Activated T-helper 2 cell treated with anti-CD3 and anti-CD28 coated beads, Interferon-gamma antibody, Interleukin-2, Interleukin-4, amounts not matched to agents 10 μg/mL and 5 μg/mL and 100 μg/mL, durations not matched to agents 14 hours and 24 hours and 36 hours (primary cell): ENCODE results near the gene WDR59. TPM values are rescaled to one million over a fixed set of nuclear protein-coding genes. Genes with fewer than 3 reads are reported as not detected.

Experiments used
- DNase-seq: peaks from one replicate; pipeline ENCODE4 v3.0.0; 2021; ENCODE audit warnings: low spot score
- H3K27ac Mint-ChIP-seq: one replicate; pipeline ENCODE4 v1.8.0; 2021; ENCODE audit warnings: mixed read lengths
- H3K27me3 Mint-ChIP-seq: one replicate; pipeline ENCODE4 v1.8.0; 2021; ENCODE audit warnings: low read depth, mixed read lengths
- H3K36me3 Mint-ChIP-seq: one replicate; pipeline ENCODE4 v1.8.0; 2021; ENCODE audit warnings: low read depth, mixed read lengths
- H3K4me1 Mint-ChIP-seq: one replicate; pipeline ENCODE4 v1.8.0; 2021; ENCODE audit warnings: low read depth, mixed read lengths
- H3K4me3 Mint-ChIP-seq: one replicate; pipeline ENCODE4 v1.8.0; 2021; ENCODE audit warnings: low read depth, mild to moderate bottlenecking, moderate library complexity, mixed read lengths
- H3K9me3 Mint-ChIP-seq: one replicate; pipeline ENCODE4 v1.8.0; 2021; ENCODE audit warnings: mixed read lengths
- intact Hi-C: fragments of 100-400 bp; cut with micrococcal nuclease; formaldehyde crosslinking; loops from one replicate; pipeline ENCODE4 v1.15.1; 2023
- total RNA-seq: library from RNA; stranded (reverse); gene quantifications from 2 replicates; pipeline ENCODE4 v1.2.3, GENCODE V29; 2022

Gene WDR59
- total RNA-seq, 1 donor from 2014 or later: 83.9 TPM

DNA sequence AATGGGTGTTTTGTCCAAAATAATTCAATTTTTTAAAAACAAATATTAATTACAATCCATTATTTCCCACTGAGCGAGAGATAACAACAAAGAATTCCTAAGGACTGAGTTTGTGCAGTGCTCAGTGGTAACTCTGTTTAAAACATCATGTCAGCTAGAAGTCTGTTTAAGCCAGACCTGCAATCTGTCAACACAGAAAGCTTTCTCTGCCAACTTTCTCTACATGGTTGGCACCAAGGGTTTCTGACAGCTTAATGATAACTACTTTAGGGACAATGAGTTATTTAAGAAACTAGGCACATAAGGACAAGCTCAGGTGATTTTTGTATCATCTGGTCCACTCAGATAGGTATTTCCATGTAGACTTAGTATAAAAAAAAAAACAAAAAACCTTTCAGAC is 81.8 kb downstream of the WDR59 start:
- DNase-seq: no peak

GRCh38 chr16:74902161-74902560 is 82.8 kb downstream of the WDR59 start:
- DNase-seq: no peak
- no peak overlapping the region for H3K27ac Mint-ChIP-seq

More for the DNA sequence above, 81.8 kb downstream of the WDR59 start:
- no peaks in the 10 kb centered on the region for H3K27me3 Mint-ChIP-seq
- no peak overlapping the region for H3K27ac Mint-ChIP-seq
- intact Hi-C loops: no loop called here
- H3K9me3 Mint-ChIP-seq: no peaks in the 10 kb centered on the region
- H3K4me3 Mint-ChIP-seq: no peak overlapping the region
- H3K36me3 Mint-ChIP-seq: peaks cover 59% of the 10 kb centered on the region
- no peaks in the 10 kb centered on the region for H3K4me1 Mint-ChIP-seq

DNA sequence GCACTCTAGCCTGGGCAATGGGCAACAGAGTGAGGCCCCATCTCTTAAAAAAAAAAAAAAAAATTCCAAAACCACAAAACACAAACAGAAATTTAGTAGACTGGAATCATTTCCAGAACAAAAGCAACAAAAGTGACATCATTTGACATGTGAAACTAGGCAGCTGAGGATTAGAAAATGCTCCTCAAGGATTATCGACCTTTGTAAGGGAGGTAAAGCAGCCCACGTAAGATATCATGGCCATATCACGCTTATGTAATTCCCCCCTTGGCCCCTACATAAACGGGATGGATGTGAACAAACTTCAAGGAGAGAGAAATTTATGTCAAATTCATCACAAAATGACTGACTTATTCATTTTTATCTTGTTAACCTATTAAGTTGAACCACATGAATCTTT is 83.3 kb downstream of the WDR59 start:
- Mint-ChIP-seq H3K27ac (no peak overlapping the region), H3K4me1 (no peaks in the 10 kb centered on the region), H3K9me3 (no peaks in the 10 kb centered on the region), H3K27me3 (no peaks in the 10 kb centered on the region), H3K36me3 (peaks cover 51% of the 10 kb centered on the region), H3K4me3 (no peak overlapping the region)
- intact Hi-C loops: no loop called here
- no peak for DNase-seq

More at GRCh38 chr16:74902161-74902560, 82.8 kb downstream of the WDR59 start:
- Mint-ChIP-seq H3K4me1 (no peaks in the 10 kb centered on the region), H3K4me3 (no peak overlapping the region), H3K27me3 (no peaks in the 10 kb centered on the region), H3K36me3 (peaks cover 51% of the 10 kb centered on the region), H3K9me3 (no peaks in the 10 kb centered on the region)
- intact Hi-C loops: no loop called here

DNA sequence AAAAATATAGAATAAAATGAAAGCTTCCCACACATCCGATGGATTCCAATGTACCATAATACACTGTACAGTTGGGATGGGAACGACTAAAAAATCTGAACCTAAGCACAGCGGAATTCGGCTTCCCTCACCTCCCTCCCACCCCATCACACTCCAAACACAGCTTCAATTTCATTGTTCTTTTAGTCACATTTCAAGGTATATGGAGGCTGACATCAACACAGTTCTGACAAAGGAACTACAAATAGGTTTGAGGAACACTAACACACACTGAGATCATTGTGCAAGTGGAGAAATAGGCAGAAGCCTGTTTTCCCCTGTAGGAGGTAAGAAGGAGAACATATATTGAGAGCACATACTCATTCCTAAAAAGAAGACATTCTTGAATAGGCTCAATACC is 85.1 kb downstream of the WDR59 start:
- intact Hi-C loops: no loop called here
- H3K36me3 Mint-ChIP-seq: peaks cover 48% of the 10 kb centered on the region
- H3K27me3 Mint-ChIP-seq: no peaks in the 10 kb centered on the region
- DNase-seq: no peak
- H3K4me3 Mint-ChIP-seq: no peak overlapping the region
- no peaks in the 10 kb centered on the region for H3K9me3 Mint-ChIP-seq
- no peak overlapping the region for H3K27ac Mint-ChIP-seq
- H3K4me1 Mint-ChIP-seq: no peaks in the 10 kb centered on the region

DNA sequence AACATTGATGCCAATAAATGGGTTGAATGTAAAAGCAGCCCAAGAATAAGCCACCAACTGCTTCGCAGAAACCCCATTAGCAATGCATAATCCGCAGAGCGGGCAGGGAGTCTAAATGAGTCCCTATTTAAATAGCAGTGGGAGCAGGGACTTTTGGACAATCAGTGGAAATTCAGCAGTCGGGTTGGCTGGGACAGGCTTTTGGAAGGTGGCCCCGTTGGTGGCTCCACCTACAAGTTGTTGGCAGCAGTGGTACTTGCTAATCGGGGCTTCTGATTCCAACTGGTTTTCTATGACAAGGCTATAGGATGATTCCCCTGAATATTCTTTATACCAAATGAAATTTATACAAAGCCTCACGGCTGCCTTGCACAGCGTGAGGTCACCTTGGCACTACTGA is 86.3 kb downstream of the WDR59 start:
- DNase-seq: no peak
- peaks cover 46% of the 10 kb centered on the region for H3K36me3 Mint-ChIP-seq
- no peaks in the 10 kb centered on the region for H3K27me3 Mint-ChIP-seq
- no peak overlapping the region for H3K27ac Mint-ChIP-seq
- intact Hi-C loops: no loop called here
- H3K4me1 Mint-ChIP-seq: no peaks in the 10 kb centered on the region
- no peak overlapping the region for H3K4me3 Mint-ChIP-seq
- no peaks in the 10 kb centered on the region for H3K9me3 Mint-ChIP-seq

GRCh38 chr16:74896389-74897370 is 88.2 kb downstream of the WDR59 start:
- intact Hi-C loops: no loop called here
- no peaks in the 10 kb centered on the region for H3K4me1 Mint-ChIP-seq
- no peak overlapping the region for H3K27ac Mint-ChIP-seq
- H3K27me3 Mint-ChIP-seq: no peaks in the 10 kb centered on the region
- peaks cover 48% of the 10 kb centered on the region for H3K36me3 Mint-ChIP-seq
- no peaks in the 10 kb centered on the region for H3K9me3 Mint-ChIP-seq
- no peak overlapping the region for H3K4me3 Mint-ChIP-seq
- no peak for DNase-seq

DNA sequence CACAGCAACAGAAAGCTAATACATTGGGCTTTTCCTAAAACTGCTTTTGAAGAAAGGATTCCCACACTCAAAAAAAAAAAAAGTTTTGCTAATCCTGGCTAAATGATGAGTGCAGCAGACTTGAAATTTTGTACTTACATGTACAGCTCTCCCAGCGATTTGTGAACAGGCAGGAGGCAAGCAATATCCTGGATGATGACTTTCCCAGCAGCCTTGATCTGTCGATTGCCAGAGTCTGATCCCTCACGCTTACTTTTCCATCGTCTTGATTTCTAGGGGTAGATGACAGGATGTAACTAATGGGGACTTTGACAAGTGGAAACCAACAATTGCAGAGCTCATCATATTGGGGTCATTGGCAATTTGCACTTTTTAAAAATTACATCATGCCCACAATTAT is 91.4 kb downstream of the WDR59 start:
- Mint-ChIP-seq H3K4me3 (no peak overlapping the region), H3K4me1 (peaks cover 1% of the 10 kb centered on the region), H3K36me3 (peaks cover 47% of the 10 kb centered on the region), H3K9me3 (no peaks in the 10 kb centered on the region), H3K27me3 (no peaks in the 10 kb centered on the region), H3K27ac (no peak overlapping the region)
- DNase-seq: no peak
- intact Hi-C loops: no loop called here

- intact Hi-C loops: no loop called here
- H3K27me3 Mint-ChIP-seq: no peaks in the 10 kb centered on the region
- H3K4me3 Mint-ChIP-seq: no peak overlapping the region
- H3K9me3 Mint-ChIP-seq: no peaks in the 10 kb centered on the region
- H3K4me1 Mint-ChIP-seq: peaks cover 1% of the 10 kb centered on the region
- H3K27ac Mint-ChIP-seq: no peak overlapping the region
- no peak for DNase-seq
- peaks cover 51% of the 10 kb centered on the region for H3K36me3 Mint-ChIP-seq
These were observed 92.1 kb downstream of the WDR59 start for GRCh38 chr16:74892574-74893461.

GRCh38 chr16:74888888-74889287 is 96.0 kb downstream of the WDR59 start:
- Mint-ChIP-seq H3K4me3 (no peak overlapping the region), H3K9me3 (no peaks in the 10 kb centered on the region), H3K4me1 (peaks cover 1% of the 10 kb centered on the region), H3K36me3 (peaks cover 64% of the 10 kb centered on the region), H3K27ac (no peak overlapping the region), H3K27me3 (no peaks in the 10 kb centered on the region)
- no peak for DNase-seq
- intact Hi-C loops: no loop called here

GRCh38 chr16:74888232-74888862 is 96.6 kb downstream of the WDR59 start:
- DNase-seq: no peak
- no peaks in the 10 kb centered on the region for H3K9me3 Mint-ChIP-seq
- peaks cover 1% of the 10 kb centered on the region for H3K4me1 Mint-ChIP-seq
- intact Hi-C loops: no loop called here
- H3K36me3 Mint-ChIP-seq: peaks cover 65% of the 10 kb centered on the region
- H3K4me3 Mint-ChIP-seq: no peak overlapping the region
- no peak overlapping the region for H3K27ac Mint-ChIP-seq
- no peaks in the 10 kb centered on the region for H3K27me3 Mint-ChIP-seq

GRCh38 chr16:74887084-74887483 is 97.8 kb downstream of the WDR59 start:
- Mint-ChIP-seq H3K36me3 (peaks cover 60% of the 10 kb centered on the region), H3K27me3 (no peaks in the 10 kb centered on the region), H3K9me3 (no peaks in the 10 kb centered on the region), H3K27ac (no peak overlapping the region), H3K4me3 (no peak overlapping the region), H3K4me1 (peaks cover 1% of the 10 kb centered on the region)
- DNase-seq: no peak
- intact Hi-C loops: no loop called here

- Mint-ChIP-seq H3K27me3 (no peaks in the 10 kb centered on the region), H3K27ac (no peak overlapping the region), H3K4me3 (no peak overlapping the region), H3K36me3 (peaks cover 35% of the 10 kb centered on the region), H3K9me3 (no peaks in the 10 kb centered on the region), H3K4me1 (peaks cover 6% of the 10 kb centered on the region)
- DNase-seq: no peak
- intact Hi-C loops: no loop called here
These were observed 107.2 kb downstream of the WDR59 start for GRCh38 chr16:74877706-74878105.
